ENCODE measurements around the gene ZNF423.

ZNF423 gene

DNA sequence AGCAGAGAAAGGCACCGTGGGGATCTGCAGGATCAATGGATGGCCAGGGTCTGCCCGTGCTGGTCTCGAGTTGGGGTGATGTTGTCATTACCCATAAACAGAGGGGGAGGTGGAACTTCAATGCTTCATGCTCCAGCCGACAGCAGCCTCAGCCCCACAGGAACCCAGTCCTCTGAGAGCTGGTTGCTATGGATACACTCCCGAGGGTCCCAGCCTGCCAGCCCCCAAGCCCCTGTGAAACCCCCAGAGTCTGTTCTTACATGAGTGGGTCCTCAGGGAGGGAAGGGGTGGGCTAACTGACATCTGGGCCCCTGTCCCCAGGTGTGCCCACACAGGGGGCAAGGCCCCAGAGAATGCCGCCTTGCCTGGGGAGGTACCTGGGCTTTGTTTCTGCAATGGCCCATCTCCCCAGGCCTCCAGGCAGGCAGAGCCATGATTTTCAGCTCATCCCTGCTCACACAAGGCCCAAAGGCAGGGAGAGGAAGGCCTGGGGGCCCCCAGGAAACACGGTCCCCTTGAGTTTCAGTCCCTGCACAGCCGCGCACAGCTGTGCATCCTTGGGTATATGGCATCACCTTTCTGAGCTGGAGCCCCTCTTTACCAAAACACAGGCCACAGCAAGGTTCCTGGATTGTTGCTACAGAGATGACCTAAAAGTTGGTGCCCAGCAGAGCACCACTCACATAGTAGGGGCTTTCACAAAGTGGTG is 223.7 kb downstream of the ZNF423 start:
- Histone ChIP-seq H3K9ac (ENCODE audit: low read length) (no peak overlapping the region), H3K9me3 (ENCODE audit: control insufficient read depth, low read length) (no peaks in the 10 kb centered on the region), H3K27me3 (ENCODE audit: control insufficient read depth, insufficient read depth, low read length) (no peaks in the 10 kb centered on the region), H3K4me3 (ENCODE audit: low read length) (no peak overlapping the region), H3K36me3 (ENCODE audit: control insufficient read depth, insufficient read depth, low read length) (no peaks in the 10 kb centered on the region), H3K4me1 (ENCODE audit: control insufficient read depth, insufficient read depth, low read length) (no peaks in the 10 kb centered on the region)

DNA sequence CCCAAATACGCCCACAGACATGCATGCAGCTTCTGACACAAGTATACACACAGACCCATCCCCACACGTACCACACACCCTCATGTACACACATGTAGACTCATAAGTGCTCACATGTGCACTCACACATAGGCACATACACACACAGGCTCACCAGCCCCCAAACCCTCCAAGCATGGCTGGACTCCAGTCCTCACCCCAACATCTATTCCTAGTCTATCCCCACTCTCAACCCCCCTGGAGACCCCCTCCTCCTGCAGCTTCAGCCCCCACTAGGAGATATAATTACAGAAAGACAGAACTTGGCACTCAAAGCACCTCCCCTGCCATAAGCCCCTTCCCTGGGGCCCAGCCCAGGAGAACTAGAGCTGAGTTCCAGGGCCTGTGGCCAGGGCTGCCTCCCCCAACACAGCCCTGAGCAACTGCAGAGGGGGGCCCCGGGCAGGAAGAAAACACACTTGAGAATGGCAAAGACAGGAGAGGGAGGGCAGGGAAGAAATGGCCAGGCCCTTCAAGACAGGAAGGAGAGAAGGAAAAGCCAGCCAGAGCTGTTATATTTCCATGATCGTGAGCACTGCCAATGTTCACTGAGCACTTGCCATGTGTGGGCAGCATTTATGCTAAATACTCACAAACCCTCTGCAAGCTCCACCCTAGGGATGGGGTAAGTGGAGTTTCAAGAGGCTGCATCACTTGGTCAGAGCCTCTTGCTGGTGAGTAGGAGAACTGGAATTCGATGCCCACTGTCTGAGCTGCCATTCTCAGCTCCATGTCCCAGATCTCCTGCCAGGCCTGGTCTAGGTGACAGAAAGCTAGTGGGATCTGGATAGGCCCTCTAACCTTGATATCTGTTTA is 224.5 kb downstream of the ZNF423 start:
- no peaks in the 10 kb centered on the region for H3K27me3 ChIP-seq (ENCODE audit: control insufficient read depth, insufficient read depth, low read length)
- no peaks in the 10 kb centered on the region for H3K36me3 ChIP-seq (ENCODE audit: control insufficient read depth, insufficient read depth, low read length)
- no peak overlapping the region for H3K4me3 ChIP-seq (ENCODE audit: low read length)
- H3K4me1 ChIP-seq (ENCODE audit: control insufficient read depth, insufficient read depth, low read length), result no peaks in the 10 kb centered on the region
- H3K9ac ChIP-seq (ENCODE audit: low read length), result no peak overlapping the region
- H3K9me3 ChIP-seq (ENCODE audit: control insufficient read depth, low read length), result no peaks in the 10 kb centered on the region

DNA sequence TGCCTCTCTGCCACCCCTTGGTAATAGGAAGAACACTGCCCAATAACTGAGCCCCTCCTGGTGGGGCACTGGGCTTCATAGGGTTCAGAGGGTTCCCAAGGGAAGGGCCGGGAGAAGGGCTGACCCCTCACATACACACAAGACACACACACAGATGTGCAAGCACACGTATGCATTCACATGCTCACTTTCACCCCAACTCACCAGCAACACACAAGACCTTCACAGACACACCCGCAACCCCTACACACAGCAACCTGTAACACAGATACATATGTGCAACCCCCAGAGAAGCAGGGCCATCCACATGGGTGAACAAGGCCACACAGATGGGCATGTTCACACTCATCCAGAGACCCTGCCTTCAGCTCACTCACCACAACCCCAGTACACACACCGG is 225.1 kb downstream of the ZNF423 start:
- Histone ChIP-seq H3K27me3 (ENCODE audit: control insufficient read depth, insufficient read depth, low read length) (no peaks in the 10 kb centered on the region), H3K4me3 (ENCODE audit: low read length) (no peak overlapping the region), H3K9ac (ENCODE audit: low read length) (no peak overlapping the region), H3K9me3 (ENCODE audit: control insufficient read depth, low read length) (no peaks in the 10 kb centered on the region), H3K36me3 (ENCODE audit: control insufficient read depth, insufficient read depth, low read length) (no peaks in the 10 kb centered on the region), H3K4me1 (ENCODE audit: control insufficient read depth, insufficient read depth, low read length) (no peaks in the 10 kb centered on the region)

GRCh38 chr16:49629851-49630250 is 226.1 kb downstream of the ZNF423 start:
- Histone ChIP-seq H3K9me3 (ENCODE audit: control insufficient read depth, low read length) (no peaks in the 10 kb centered on the region), H3K27me3 (ENCODE audit: control insufficient read depth, insufficient read depth, low read length) (no peaks in the 10 kb centered on the region), H3K4me3 (ENCODE audit: low read length) (no peak overlapping the region), H3K4me1 (ENCODE audit: control insufficient read depth, insufficient read depth, low read length) (no peaks in the 10 kb centered on the region), H3K9ac (ENCODE audit: low read length) (no peak overlapping the region), H3K36me3 (ENCODE audit: control insufficient read depth, insufficient read depth, low read length) (no peaks in the 10 kb centered on the region)

DNA sequence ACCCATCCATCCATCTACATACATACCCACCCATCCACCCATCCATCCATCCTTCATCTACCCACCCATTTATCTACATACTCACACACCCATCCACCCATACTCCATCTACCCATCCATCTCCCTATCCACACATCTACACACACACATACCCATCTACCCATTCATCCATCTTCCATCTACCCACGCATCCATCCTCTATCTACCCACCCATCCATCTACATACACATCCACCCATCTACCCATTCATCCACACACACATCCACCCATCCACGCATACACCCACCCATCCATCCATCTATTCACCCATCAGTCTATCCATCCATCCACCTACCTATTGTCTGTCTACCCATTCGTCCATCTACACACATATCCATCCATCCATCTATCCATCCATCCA is 227.8 kb downstream of the ZNF423 start:
- H3K4me1 ChIP-seq (ENCODE audit: control insufficient read depth, insufficient read depth, low read length), result no peaks in the 10 kb centered on the region
- H3K36me3 ChIP-seq (ENCODE audit: control insufficient read depth, insufficient read depth, low read length), result no peaks in the 10 kb centered on the region
- no peak overlapping the region for H3K9ac ChIP-seq (ENCODE audit: low read length)
- no peaks in the 10 kb centered on the region for H3K27me3 ChIP-seq (ENCODE audit: control insufficient read depth, insufficient read depth, low read length)
- no peak overlapping the region for H3K4me3 ChIP-seq (ENCODE audit: low read length)
- H3K9me3 ChIP-seq (ENCODE audit: control insufficient read depth, low read length), result no peaks in the 10 kb centered on the region

- H3K4me3 ChIP-seq (ENCODE audit: low read length), result no peak overlapping the region
- no peak overlapping the region for H3K9ac ChIP-seq (ENCODE audit: low read length)
- no peaks in the 10 kb centered on the region for H3K9me3 ChIP-seq (ENCODE audit: control insufficient read depth, low read length)
- no peaks in the 10 kb centered on the region for H3K27me3 ChIP-seq (ENCODE audit: control insufficient read depth, insufficient read depth, low read length)
- peaks cover 5% of the 10 kb centered on the region for H3K4me1 ChIP-seq (ENCODE audit: control insufficient read depth, insufficient read depth, low read length)
- H3K36me3 ChIP-seq (ENCODE audit: control insufficient read depth, insufficient read depth, low read length), result no peaks in the 10 kb centered on the region
These were observed 230.4 kb downstream of the ZNF423 start for GRCh38 chr16:49625311-49626065.

- Histone ChIP-seq H3K36me3 (ENCODE audit: control insufficient read depth, insufficient read depth, low read length) (no peaks in the 10 kb centered on the region), H3K9ac (ENCODE audit: low read length) (no peak overlapping the region), H3K9me3 (ENCODE audit: control insufficient read depth, low read length) (no peaks in the 10 kb centered on the region), H3K27me3 (ENCODE audit: control insufficient read depth, insufficient read depth, low read length) (no peaks in the 10 kb centered on the region), H3K4me3 (ENCODE audit: low read length) (no peak overlapping the region), H3K4me1 (ENCODE audit: control insufficient read depth, insufficient read depth, low read length) (peaks cover 12% of the 10 kb centered on the region)
These were observed 232.2 kb downstream of the ZNF423 start for GRCh38 chr16:49623501-49624266.

DNA sequence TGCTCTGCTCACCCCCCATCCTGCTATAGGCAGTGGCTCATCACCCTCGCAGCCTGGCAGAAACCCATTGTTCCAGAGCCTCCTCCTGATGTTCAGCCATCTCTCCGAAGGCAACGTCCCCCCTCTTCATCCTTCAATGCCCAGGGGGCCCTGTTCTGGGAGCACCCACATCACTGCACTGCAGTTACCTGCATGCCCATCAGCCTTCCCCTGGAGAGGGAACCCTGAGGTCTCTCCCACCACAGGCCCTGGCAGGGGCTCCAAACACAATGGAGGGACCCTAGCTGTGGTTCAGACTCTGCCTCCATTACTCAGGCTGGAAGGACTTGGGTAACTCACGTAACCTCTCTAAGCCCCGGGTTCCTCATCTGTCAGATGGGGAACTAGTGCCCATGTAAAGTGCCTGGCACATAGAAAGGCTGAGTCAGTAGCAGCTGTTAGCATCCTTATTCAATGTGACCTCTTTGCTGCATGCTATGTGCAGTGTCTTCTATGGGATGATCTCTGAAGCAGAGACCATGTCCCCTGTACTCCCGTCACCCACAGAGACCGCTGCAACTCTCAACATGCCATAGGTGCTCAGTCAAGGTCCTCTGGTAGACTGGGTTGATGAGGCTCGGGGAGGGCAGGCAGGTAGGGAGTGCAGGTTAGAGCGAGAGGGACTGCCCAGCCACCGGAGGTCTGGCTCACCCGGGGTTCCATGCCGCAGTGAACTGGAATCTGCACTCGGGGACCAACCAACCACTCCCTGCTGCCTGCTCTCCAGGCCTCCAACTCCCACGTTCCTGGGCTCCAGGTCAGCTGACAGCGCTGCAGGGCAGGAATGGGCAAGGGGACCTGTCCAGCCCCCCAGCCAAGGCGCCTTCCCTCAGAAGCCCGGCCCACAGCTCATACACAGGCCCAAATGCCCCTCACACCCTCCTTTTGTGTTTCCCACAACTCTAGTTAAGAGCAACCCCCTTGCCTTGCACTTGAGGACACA is 233.2 kb downstream of the ZNF423 start:
- H3K9me3 ChIP-seq (ENCODE audit: control insufficient read depth, low read length), result no peaks in the 10 kb centered on the region
- H3K9ac ChIP-seq (ENCODE audit: low read length), result no peak overlapping the region
- H3K4me3 ChIP-seq (ENCODE audit: low read length), result no peak overlapping the region
- no peaks in the 10 kb centered on the region for H3K27me3 ChIP-seq (ENCODE audit: control insufficient read depth, insufficient read depth, low read length)
- no peaks in the 10 kb centered on the region for H3K36me3 ChIP-seq (ENCODE audit: control insufficient read depth, insufficient read depth, low read length)
- peaks cover 12% of the 10 kb centered on the region for H3K4me1 ChIP-seq (ENCODE audit: control insufficient read depth, insufficient read depth, low read length)

DNA sequence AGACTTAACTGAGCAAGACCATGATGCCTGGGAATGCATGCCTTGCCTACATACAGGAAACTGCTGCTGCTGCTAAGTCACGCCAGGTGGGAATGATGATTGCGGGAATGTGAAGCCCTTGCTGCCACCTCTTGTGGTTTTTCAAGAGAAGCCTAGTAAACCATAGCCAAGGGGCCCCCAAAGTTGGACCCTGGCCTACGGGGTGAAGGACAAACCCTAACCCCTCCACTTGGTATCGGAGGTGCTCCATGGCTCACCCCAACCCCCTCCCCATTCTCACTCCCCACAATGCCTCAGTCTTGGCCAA is 233.9 kb downstream of the ZNF423 start:
- Histone ChIP-seq H3K36me3 (ENCODE audit: control insufficient read depth, insufficient read depth, low read length) (no peaks in the 10 kb centered on the region), H3K9me3 (ENCODE audit: control insufficient read depth, low read length) (no peaks in the 10 kb centered on the region), H3K9ac (ENCODE audit: low read length) (no peak overlapping the region), H3K4me3 (ENCODE audit: low read length) (no peak overlapping the region), H3K27me3 (ENCODE audit: control insufficient read depth, insufficient read depth, low read length) (no peaks in the 10 kb centered on the region), H3K4me1 (ENCODE audit: control insufficient read depth, insufficient read depth, low read length) (peaks cover 12% of the 10 kb centered on the region)

- Histone ChIP-seq H3K27me3 (ENCODE audit: control insufficient read depth, insufficient read depth, low read length) (no peaks in the 10 kb centered on the region), H3K36me3 (ENCODE audit: control insufficient read depth, insufficient read depth, low read length) (no peaks in the 10 kb centered on the region), H3K9me3 (ENCODE audit: control insufficient read depth, low read length) (no peaks in the 10 kb centered on the region), H3K9ac (ENCODE audit: low read length) (no peak overlapping the region), H3K4me3 (ENCODE audit: low read length) (no peak overlapping the region), H3K4me1 (ENCODE audit: control insufficient read depth, insufficient read depth, low read length) (peaks cover 12% of the 10 kb centered on the region)
These were observed 234.4 kb downstream of the ZNF423 start for GRCh38 chr16:49621241-49622083.

Measured in mucosa of stomach (tissue), 1 donor.